ENCODE data around the gene PRR5L. TPM values are rescaled to one million over a fixed set of nuclear protein-coding genes. Genes with fewer than 3 reads are reported as not detected.
"Not testable (repeated sequence)": the region's sequence is repeated elsewhere in the genome, so short reads cannot be mapped to it uniquely, and the experiment has no call there.

PRR5L gene
- total RNA-seq, 4 donors from 2014 or later, result 8.8 to 29.7 (median 9.4) TPM

DNA sequence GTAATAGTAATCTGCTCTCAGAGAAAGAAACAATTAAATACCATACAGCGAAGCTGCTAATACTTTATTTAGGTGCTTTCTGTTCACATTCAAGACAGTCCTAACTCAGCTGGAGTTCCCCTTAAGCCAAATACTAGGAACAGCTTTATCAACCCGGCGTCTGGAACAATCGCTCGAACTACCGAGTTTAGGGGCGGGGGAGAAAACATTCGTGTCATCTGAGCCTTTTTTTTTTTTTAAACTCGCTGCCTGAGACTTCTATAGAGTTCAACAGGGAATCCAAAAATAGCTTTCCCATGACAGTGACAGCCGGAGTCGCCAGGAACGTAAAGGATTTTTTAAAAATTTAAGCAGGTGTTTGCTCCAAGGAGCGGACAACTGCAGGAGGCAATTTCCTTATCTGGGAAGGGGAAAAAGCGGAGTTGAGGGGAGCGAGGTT, 213.1 kb downstream of the PRR5L start:
- H3K27me3 ChIP-seq, result no peaks in the 10 kb centered on the region
- no peak for DNase-seq (ENCODE audit: low spot score in 2 of 2)
- peak overlapping the region; percentile 85 to 97 (median 89) for H3K4me3 ChIP-seq
- 1 to 2% methylated on average over 15 of the region's 15 CpGs for WGBS, 2 donors
- peak overlapping the region; percentile 72 to 95 (median 89) for H3K27ac ChIP-seq
- H3K36me3 ChIP-seq, result no peaks in the 10 kb centered on the region
- peaks cover 0 to 29% (median 11%) of the 10 kb centered on the region in 4 donors for H3K4me1 ChIP-seq
- H3K9me3 ChIP-seq, result peaks cover 0 to 11% (median 0%) of the 10 kb centered on the region in 4 donors
- TF ChIP-seq CTCF (IDR thresholded peaks at IDR 0.05), result no peak
- no peak for TF ChIP-seq POLR2A (IDR thresholded peaks at IDR 0.05)
- TF ChIP-seq EP300 (IDR thresholded peaks at IDR 0.05), result no peak

DNA sequence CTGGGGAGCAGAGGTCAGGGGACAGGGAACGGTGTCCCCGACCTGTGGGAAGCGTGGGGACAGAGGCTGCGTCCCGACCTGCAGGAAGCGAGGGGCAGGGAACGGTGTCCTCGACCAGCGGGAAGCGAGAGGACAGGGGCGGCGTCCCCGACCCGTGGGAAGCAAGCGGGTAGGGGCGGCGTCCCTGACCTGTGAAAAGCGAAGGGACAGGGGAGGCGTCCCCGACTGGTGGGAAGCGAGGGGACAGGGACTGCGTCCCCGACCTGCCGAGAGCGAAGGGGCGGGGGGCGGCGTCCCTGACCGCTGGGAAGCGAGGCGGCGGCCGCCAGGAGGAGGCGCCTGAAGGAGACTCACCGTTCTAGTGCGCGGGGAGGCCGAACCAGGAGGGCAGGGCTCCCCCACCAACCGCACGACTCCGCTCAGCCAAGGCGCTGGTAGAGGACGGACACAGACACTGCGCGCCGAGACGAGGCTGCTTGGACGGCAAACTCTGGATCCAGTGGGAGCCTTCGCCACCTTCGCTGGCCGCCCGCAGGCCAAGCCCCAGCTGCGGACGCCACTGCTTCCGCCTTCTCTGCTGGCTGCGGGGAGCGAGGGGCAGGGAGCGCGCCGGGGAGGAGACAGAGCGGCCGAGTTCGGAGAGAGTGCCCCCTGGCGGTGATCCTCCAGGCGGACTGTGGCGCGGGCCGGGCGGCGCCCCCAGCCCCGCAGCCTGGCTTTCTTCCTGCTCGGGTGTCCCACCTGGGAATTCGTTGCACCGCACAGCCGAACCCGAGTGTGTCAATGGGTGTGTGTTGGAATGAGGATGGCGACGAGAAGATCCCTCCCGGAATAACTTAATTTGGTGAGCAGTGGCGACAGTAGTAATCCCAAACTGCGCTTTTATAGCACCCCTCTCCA, 213.9 kb downstream of the PRR5L start, which contains the start of gene TRAF6:
Gene TRAF6 (minus strand): TSS at position 579 of the 900 bp plus-strand sequence. CDS start 8,757 bp downstream, outside the sequence.
- Histone ChIP-seq H3K27me3 (no peaks in the 10 kb centered on the region), H3K4me1 (peaks cover 0 to 29% (median 11%) of the 10 kb centered on the region in 4 donors), H3K4me3 (peak within 1 kb of the TSS; percentile 85 to 97 (median 89)), H3K36me3 (no peaks in the 10 kb centered on the region), H3K27ac (peak within 1 kb of the TSS; percentile 72 to 95 (median 89)), H3K9me3 (peaks cover 0 to 14% (median 0%) of the 10 kb centered on the region in 4 donors)
- 1 to 3% methylated on average over 37 to 67 of the region's 81 CpGs for WGBS, 2 donors
- DNase-seq (ENCODE audit: low spot score in 2 of 2), result peak; percentile 79 to 81
- TF ChIP-seq EP300 (IDR thresholded peaks at IDR 0.05) (peak in 1 of 2 donors; percentile 92), POLR2A (IDR thresholded peaks at IDR 0.05) (peak in 1 of 2 donors; percentile 72), CTCF (IDR thresholded peaks at IDR 0.05) (peak; percentile 88 to 97 (median 94))

DNA sequence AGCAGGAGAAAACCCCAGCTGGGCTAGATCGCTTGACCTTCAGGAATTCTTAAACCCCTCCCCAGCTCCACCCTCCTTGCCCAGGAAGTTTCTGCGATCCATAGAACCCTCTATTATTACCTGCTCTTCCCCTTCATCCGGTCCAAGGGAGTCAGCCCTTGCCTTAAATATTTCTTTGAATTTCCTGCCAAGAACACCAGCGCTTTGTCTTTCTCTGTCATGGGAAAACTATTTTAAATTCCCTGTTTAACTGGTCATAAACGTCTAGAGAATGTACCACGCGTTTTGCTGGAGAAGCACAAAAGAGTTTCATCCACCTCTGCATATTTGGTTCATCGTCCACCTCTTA, 214.5 kb downstream of the PRR5L start:
- peaks cover 0 to 27% (median 11%) of the 10 kb centered on the region in 4 donors for H3K4me1 ChIP-seq
- H3K9me3 ChIP-seq, result peaks cover 0 to 14% (median 0%) of the 10 kb centered on the region in 4 donors
- H3K27me3 ChIP-seq, result no peaks in the 10 kb centered on the region
- DNase-seq (ENCODE audit: low spot score in 2 of 2), result no peak
- WGBS, 2 donors, result 8 to 11% methylated on average over 8 of the region's 8 CpGs
- H3K36me3 ChIP-seq, result no peaks in the 10 kb centered on the region
- no peak for TF ChIP-seq EP300 (IDR thresholded peaks at IDR 0.05)
- no peak for TF ChIP-seq CTCF (IDR thresholded peaks at IDR 0.05)
- TF ChIP-seq POLR2A (IDR thresholded peaks at IDR 0.05), result no peak
- peak overlapping the region; percentile 85 to 97 (median 89) for H3K4me3 ChIP-seq
- H3K27ac ChIP-seq, result peak overlapping the region in 3 of 4 donors; percentile 88 to 95 (median 90)

- not testable (repeated sequence) for H3K27ac ChIP-seq; H3K27me3 ChIP-seq; H3K4me3 ChIP-seq; H3K36me3 ChIP-seq; DNase-seq (ENCODE audit: low spot score in 2 of 2)
- H3K4me1 ChIP-seq, result peaks cover 0 to 23% (median 11%) of the 10 kb centered on the region in 4 donors
- WGBS, 2 donors, result 85 to 90% methylated on average over 2 of the region's 2 CpGs
- peaks cover 0 to 14% (median 0%) of the 10 kb centered on the region in 4 donors for H3K9me3 ChIP-seq
These were observed 215.0 kb downstream of the PRR5L start for GRCh38 chr11:36511062-36511461.

- peaks cover 0 to 15% (median 11%) of the 10 kb centered on the region in 4 donors for H3K4me1 ChIP-seq
- H3K27ac ChIP-seq, result no peak overlapping the region
- H3K27me3 ChIP-seq, result no peaks in the 10 kb centered on the region
- no peak for DNase-seq (ENCODE audit: low spot score in 2 of 2)
- WGBS, 2 donors, result 59 to 74% methylated on average over 5 of the region's 5 CpGs
- no peak for TF ChIP-seq CTCF (IDR thresholded peaks at IDR 0.05)
- no peak for TF ChIP-seq POLR2A (IDR thresholded peaks at IDR 0.05)
- TF ChIP-seq EP300 (IDR thresholded peaks at IDR 0.05), result no peak
- peaks cover 0 to 14% (median 0%) of the 10 kb centered on the region in 4 donors for H3K9me3 ChIP-seq
- no peak overlapping the region for H3K4me3 ChIP-seq
- H3K36me3 ChIP-seq, result no peaks in the 10 kb centered on the region
These were observed 215.9 kb downstream of the PRR5L start for GRCh38 chr11:36512016-36512415.

Data from tibial nerve (tissue), 4 donors.